Calu3 (cell line): ENCODE measurements around the gene UGT1A1. TPM values are rescaled to one million over a fixed set of nuclear protein-coding genes. Genes with fewer than 3 reads are reported as not detected.

Experiments used
- BruUV-seq: library from RNA; stranded (reverse); fragments of 400-500 nt; replicated peaks from 2 replicates; lab custom pipeline; 2021; lab: Mats Ljungman, UMichigan
- CTCF ChIA-PET: fragments of 300-600 bp; sonication (Branson Sonifier 250); formaldehyde crosslinking; loops from one replicate; lab custom pipeline; 2022; ENCODE audit warnings: antibody characterized with exemption; lab: Charles Lee
- DNase-seq: peaks from one replicate; pipeline ENCODE4 v3.0.0; 2022
- H3K27ac Mint-ChIP-seq: one replicate; pipeline ENCODE4 v1.8.0; 2022; ENCODE audit warnings: mixed read lengths; ENCODE audit not compliant: unreplicated experiment
- H3K27me3 Mint-ChIP-seq: one replicate; pipeline ENCODE4 v1.8.0; 2022; ENCODE audit warnings: mixed read lengths; ENCODE audit not compliant: unreplicated experiment
- H3K36me3 Mint-ChIP-seq: one replicate; pipeline ENCODE4 v1.8.0; 2022; ENCODE audit warnings: mild to moderate bottlenecking, moderate library complexity, mixed read lengths; ENCODE audit not compliant: insufficient read depth, unreplicated experiment
- H3K4me1 Mint-ChIP-seq: one replicate; pipeline ENCODE4 v1.8.0; 2022; ENCODE audit warnings: mild to moderate bottlenecking, low read depth, mixed read lengths; ENCODE audit not compliant: unreplicated experiment
- H3K4me3 Mint-ChIP-seq: one replicate; pipeline ENCODE4 v1.8.0; 2022; ENCODE audit warnings: mild to moderate bottlenecking, low read depth, moderate library complexity, mixed read lengths; ENCODE audit not compliant: unreplicated experiment
- H3K9me3 Mint-ChIP-seq: one replicate; pipeline ENCODE4 v1.8.0; 2022; ENCODE audit warnings: low read depth, mixed read lengths; ENCODE audit not compliant: unreplicated experiment
- intact Hi-C: fragments of 100-400 bp; cut with micrococcal nuclease; formaldehyde crosslinking; loops from one replicate; pipeline ENCODE4 v1.10.0; 2022; ENCODE audit not compliant: unreplicated experiment
- total RNA-seq: library from RNA; stranded (reverse); gene quantifications from 2 replicates; pipeline ENCODE4 v1.2.3, GENCODE V29; 2022
- TF ChIP-seq, protein P1 (sequence below): fragments of 200-600 bp; IDR thresholded peaks from one replicate; pipeline ENCODE4 v1.8.0; 2022; ENCODE audit warnings: antibody characterized with exemption; ENCODE audit not compliant: unreplicated experiment

The UGT1A1 gene
- total RNA-seq, 1 experiment from 2014 or later: 26.7 TPM

GRCh38 chr2:233816334-233816733 is 56.3 kb downstream of the UGT1A1 start:
- TF ChIP-seq, protein P1, sequence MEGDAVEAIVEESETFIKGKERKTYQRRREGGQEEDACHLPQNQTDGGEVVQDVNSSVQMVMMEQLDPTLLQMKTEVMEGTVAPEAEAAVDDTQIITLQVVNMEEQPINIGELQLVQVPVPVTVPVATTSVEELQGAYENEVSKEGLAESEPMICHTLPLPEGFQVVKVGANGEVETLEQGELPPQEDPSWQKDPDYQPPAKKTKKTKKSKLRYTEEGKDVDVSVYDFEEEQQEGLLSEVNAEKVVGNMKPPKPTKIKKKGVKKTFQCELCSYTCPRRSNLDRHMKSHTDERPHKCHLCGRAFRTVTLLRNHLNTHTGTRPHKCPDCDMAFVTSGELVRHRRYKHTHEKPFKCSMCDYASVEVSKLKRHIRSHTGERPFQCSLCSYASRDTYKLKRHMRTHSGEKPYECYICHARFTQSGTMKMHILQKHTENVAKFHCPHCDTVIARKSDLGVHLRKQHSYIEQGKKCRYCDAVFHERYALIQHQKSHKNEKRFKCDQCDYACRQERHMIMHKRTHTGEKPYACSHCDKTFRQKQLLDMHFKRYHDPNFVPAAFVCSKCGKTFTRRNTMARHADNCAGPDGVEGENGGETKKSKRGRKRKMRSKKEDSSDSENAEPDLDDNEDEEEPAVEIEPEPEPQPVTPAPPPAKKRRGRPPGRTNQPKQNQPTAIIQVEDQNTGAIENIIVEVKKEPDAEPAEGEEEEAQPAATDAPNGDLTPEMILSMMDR: no peak
- H3K9me3 Mint-ChIP-seq: no peaks in the 10 kb centered on the region
- no TSS peak for BruUV-seq
- CTCF ChIA-PET: no interaction called here
- H3K27me3 Mint-ChIP-seq: peaks cover 24% of the 10 kb centered on the region
- no peaks in the 10 kb centered on the region for H3K4me1 Mint-ChIP-seq
- intact Hi-C loops: no loop called here
- H3K4me3 Mint-ChIP-seq: no peak overlapping the region
- H3K27ac Mint-ChIP-seq: no peak overlapping the region
- H3K36me3 Mint-ChIP-seq: peaks cover 5% of the 10 kb centered on the region
- no peak for DNase-seq

DNA sequence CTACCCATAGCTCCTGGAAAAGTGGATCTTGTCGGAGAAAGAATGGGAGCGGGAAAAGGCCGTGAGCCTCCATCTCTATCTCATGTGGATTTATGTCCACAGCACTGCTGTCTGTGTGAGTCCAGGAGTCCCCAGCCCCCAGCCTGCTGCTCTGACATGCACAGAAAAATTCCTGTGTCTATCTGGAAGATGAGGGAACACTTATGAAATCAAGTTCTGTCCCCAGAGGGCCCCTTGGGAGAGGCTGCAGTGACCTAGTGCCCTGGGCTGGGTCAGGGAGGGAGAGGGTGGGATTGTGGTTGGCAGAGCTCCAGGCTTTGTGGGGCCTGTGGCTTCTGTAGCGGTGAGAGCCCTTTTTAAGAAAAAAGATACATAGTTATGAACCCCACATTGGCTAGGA is 56.7 kb downstream of the UGT1A1 start:
- H3K27ac Mint-ChIP-seq: no peak overlapping the region
- no TSS peak for BruUV-seq
- DNase-seq: no peak

DNA sequence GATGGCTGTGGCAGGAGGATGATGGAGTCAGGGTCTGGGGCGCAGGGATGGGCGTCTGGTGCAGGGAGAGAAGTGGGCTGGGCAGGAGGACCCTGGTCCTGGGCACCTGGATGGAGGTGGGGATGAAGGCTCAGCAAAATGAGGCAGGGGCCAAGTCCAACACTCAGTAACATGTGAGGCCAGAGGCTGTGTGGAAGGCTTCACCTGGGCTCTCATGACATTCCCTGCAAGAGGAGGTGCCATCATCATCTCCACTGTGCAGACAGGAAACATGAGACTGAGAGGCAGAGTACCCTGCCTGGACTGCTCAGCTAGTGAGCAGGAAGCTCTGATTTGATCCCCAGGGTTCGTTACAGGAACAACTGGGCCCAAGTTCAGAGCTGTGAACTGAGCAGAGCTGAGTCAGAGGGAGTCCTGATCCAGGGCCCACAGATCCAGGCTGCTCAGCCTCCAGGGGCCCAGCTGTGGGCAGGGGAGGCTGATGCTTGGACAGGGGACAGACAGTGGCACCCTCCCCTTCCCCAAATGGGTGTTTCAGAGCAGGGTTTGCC is 57.4 kb downstream of the UGT1A1 start:
- no peaks in the 10 kb centered on the region for H3K4me1 Mint-ChIP-seq
- no peak overlapping the region for H3K27ac Mint-ChIP-seq
- H3K9me3 Mint-ChIP-seq: no peaks in the 10 kb centered on the region
- TF ChIP-seq, protein P1: no peak
- peaks cover 24% of the 10 kb centered on the region for H3K27me3 Mint-ChIP-seq
- no peak for DNase-seq
- no TSS peak for BruUV-seq
- H3K4me3 Mint-ChIP-seq: no peak overlapping the region
- H3K36me3 Mint-ChIP-seq: peaks cover 5% of the 10 kb centered on the region
- CTCF ChIA-PET: no interaction called here
- intact Hi-C loops: no loop called here

More for the DNA sequence above, 56.7 kb downstream of the UGT1A1 start:
- intact Hi-C loops: no loop called here
- H3K27me3 Mint-ChIP-seq: peaks cover 29% of the 10 kb centered on the region
- no peak overlapping the region for H3K4me3 Mint-ChIP-seq
- CTCF ChIA-PET: no interaction called here
- H3K4me1 Mint-ChIP-seq: no peaks in the 10 kb centered on the region
- peaks cover 5% of the 10 kb centered on the region for H3K36me3 Mint-ChIP-seq
- no peaks in the 10 kb centered on the region for H3K9me3 Mint-ChIP-seq
- TF ChIP-seq, protein P1: no peak

DNA sequence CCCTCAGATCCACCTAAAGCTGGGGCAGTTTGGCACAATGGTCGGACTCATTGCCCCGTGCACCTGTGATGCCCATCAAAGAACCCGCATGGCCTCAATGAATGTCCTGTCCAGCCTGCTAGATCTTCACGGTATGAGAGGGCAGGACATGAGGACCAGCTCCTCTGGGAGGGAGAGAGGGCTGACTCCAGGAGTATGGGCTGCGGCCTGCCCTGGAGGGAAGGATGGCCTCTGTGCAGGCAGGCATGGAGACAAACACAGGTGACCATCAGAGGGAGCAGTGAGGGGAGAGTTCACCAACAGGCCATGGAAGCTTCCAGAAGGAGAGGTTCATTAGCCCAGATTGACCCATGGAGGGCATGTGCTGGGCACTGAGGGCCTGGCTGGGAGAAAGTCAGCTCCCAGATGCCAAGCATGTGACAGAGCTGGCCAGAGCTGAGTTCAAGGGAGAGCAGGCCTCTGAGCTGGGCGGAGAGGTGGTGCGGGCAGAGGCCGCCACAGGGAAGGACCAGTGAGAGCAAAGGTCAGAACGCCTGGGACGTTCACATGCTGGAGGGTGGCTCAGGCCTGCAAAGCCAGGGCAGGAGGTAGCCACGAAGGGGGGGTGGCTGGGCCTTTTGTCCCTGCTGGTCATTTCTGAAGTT is 58.0 kb downstream of the UGT1A1 start:
- CTCF ChIA-PET: no interaction called here
- TF ChIP-seq, protein P1: no peak
- Mint-ChIP-seq H3K4me1 (no peaks in the 10 kb centered on the region), H3K9me3 (no peaks in the 10 kb centered on the region), H3K36me3 (peaks cover 5% of the 10 kb centered on the region), H3K27me3 (peaks cover 20% of the 10 kb centered on the region), H3K27ac (no peak overlapping the region), H3K4me3 (no peak overlapping the region)
- no peak for DNase-seq
- BruUV-seq: no TSS peak
- intact Hi-C loops: no loop called here
